ENCODE results near the gene SLC1A7. TPM values are rescaled to one million over a fixed set of nuclear protein-coding genes. Genes with fewer than 3 reads are reported as not detected.

Gene SLC1A7
- total and polyA plus RNA-seq, 2 experiments from 2014 or later, result not detected

- Mint-ChIP-seq H3K9me3 (no peaks in the 10 kb centered on the region), H3K4me3 (no peak overlapping the region), H3K4me1 (peaks cover 22% of the 10 kb centered on the region), H3K36me3 (ENCODE audit: low read depth) (no peaks in the 10 kb centered on the region), H3K27me3 (ENCODE audit: insufficient read depth, low read depth, poor library complexity) (peaks cover 25% of the 10 kb centered on the region), H3K27ac (no peak overlapping the region)
- Histone ChIP-seq H3K9me2 (ENCODE audit: insufficient read depth) (no peaks in the 10 kb centered on the region), H3K79me2 (replicated peaks; ENCODE audit: insufficient read depth) (no peaks in the 10 kb centered on the region), H2AFZ (no peak overlapping the region), H3K36me3 (ENCODE audit: insufficient read depth) (no peaks in the 10 kb centered on the region), H3K4me2 (no peak overlapping the region), H3K4me1 (ENCODE audit: insufficient read depth) (no peaks in the 10 kb centered on the region), H3K4me3 (no peak overlapping the region), H3K27me3 (ENCODE audit: insufficient read depth) (no peaks in the 10 kb centered on the region), H3F3A (replicated peaks; ENCODE audit: low read depth) (no peaks in the 10 kb centered on the region; the same call in 1 of the 2 replicates), H4K20me1 (replicated peaks; ENCODE audit: insufficient read depth) (no peaks in the 10 kb centered on the region), H3K27ac (ENCODE audit: low read depth) (no peak overlapping the region)
- ATAC-seq (no peak), DNase-seq (ENCODE audit: low spot score) (no peak)
- TF ChIP-seq CREB1 (CRISPR knock-in tag; IDR thresholded peaks at IDR 0.05; ENCODE audit: low read depth), result no peak
- no peak for TF ChIP-seq NANOG (IDR thresholded peaks at IDR 0.05; ENCODE audit: borderline replicate concordance)
- TF ChIP-seq EZH2phosphoT487 (IDR thresholded peaks at IDR 0.05; ENCODE audit: unreplicated experiment), result no peak
- no peak for TF ChIP-seq STAT1 (IDR thresholded peaks at IDR 0.05; ENCODE audit: unreplicated experiment)
- no peak for TF ChIP-seq POLR2AphosphoS5 (IDR thresholded peaks at IDR 0.05; ENCODE audit: low read depth)
- TF ChIP-seq ZNF114 (CRISPR knock-in tag; IDR thresholded peaks at IDR 0.05), result no peak
- TF ChIP-seq ZNF462 (CRISPR knock-in tag; IDR thresholded peaks at IDR 0.05), result no peak
- no peak for TF ChIP-seq ZNF331 (CRISPR knock-in tag; IDR thresholded peaks at IDR 0.05; ENCODE audit: low read depth)
- no peak for TF ChIP-seq CTCF (conservative IDR thresholded peaks at IDR 0.05; ENCODE audit: low read depth in 2 of 2)
- TF ChIP-seq JUNB (IDR thresholded peaks at IDR 0.05; ENCODE audit: unreplicated experiment), result no peak
- no peak for TF ChIP-seq REST (IDR thresholded peaks at IDR 0.05; ENCODE audit: unreplicated experiment)
- no peak for TF ChIP-seq EZH2 (IDR thresholded peaks at IDR 0.05; ENCODE audit: low read depth, unreplicated experiment)
- TF ChIP-seq ETS1 (IDR thresholded peaks at IDR 0.05), result no peak
These were observed 57.9 kb downstream of the SLC1A7 start for GRCh38 chr1:53084589-53084971.
